C4-2B (cell line): Measurements from ENCODE around the gene COL19A1.

Source experiments
- CTCF ChIP-seq: fragments of 450-650 bp; conservative IDR thresholded peaks from 2 replicates; pipeline ENCODE4 v1.5.1; 2017; ENCODE audit warnings: mild to moderate bottlenecking
- ZFX ChIP-seq: fragments of 450-650 bp; IDR thresholded peaks from 2 replicates; pipeline ENCODE4 v1.6.1; 2017

GRCh38 chr6:69817358-69817757, 49.0 kb upstream of the COL19A1 start:
- no peak for TF ChIP-seq CTCF
- no peak for TF ChIP-seq ZFX
